Osteoblast (primary cell): ENCODE measurements around the gene EGLN3. TPM values are rescaled to one million over a fixed set of nuclear protein-coding genes. Genes with fewer than 3 reads are reported as not detected.

Experiments used
- DNase-seq: peaks from one replicate; pipeline ENCODE4 v3.0.0; 2011; ENCODE audit warnings: low spot score, mixed read lengths; ENCODE audit not compliant: insufficient read length; ENCODE audit errors: missing footprints
- H2AFZ ChIP-seq: 2 replicates; pipeline ENCODE4 v1.6.0; 2011; ENCODE audit warnings: mild to moderate bottlenecking, low read length
- H3K27ac ChIP-seq: 2 replicates; pipeline ENCODE4 v1.5.1; 2011; ENCODE audit warnings: mild to moderate bottlenecking, low read depth, low read length, moderate library complexity
- H3K27me3 ChIP-seq: 2 replicates; pipeline ENCODE4 v1.6.0; 2012; ENCODE audit warnings: mild to moderate bottlenecking, control low read depth, inconsistent platforms, low read length, moderate library complexity; ENCODE audit not compliant: insufficient read depth
- H3K36me3 ChIP-seq: 2 replicates; pipeline ENCODE4 v1.5.1; 2011; ENCODE audit warnings: mild to moderate bottlenecking, low read length, control low read depth, moderate library complexity; ENCODE audit not compliant: insufficient read depth
- H3K4me1 ChIP-seq: 2 replicates; pipeline ENCODE4 v1.5.1; 2011; ENCODE audit warnings: mild to moderate bottlenecking, low read length, control low read depth, moderate library complexity; ENCODE audit not compliant: insufficient read depth
- H3K4me2 ChIP-seq: 2 replicates; pipeline ENCODE4 v1.6.0; 2011; ENCODE audit warnings: mild to moderate bottlenecking, low read length; ENCODE audit not compliant: insufficient read depth
- H3K4me3 ChIP-seq: fragments of 200-600 bp; sonication (generic); 3 replicates; pipeline ENCODE4 v1.5.1; 2012; ENCODE audit warnings: mild to moderate bottlenecking, low read length, inconsistent platforms; ENCODE audit not compliant: insufficient read depth
- H3K79me2 ChIP-seq: 2 replicates; pipeline ENCODE4 v1.6.0; 2012; ENCODE audit warnings: mild to moderate bottlenecking, low read length, control low read depth, inconsistent platforms; ENCODE audit not compliant: insufficient read depth
- H3K9me3 ChIP-seq: 2 replicates; pipeline ENCODE4 v1.5.1; 2011; ENCODE audit warnings: low read depth, low read length, control low read depth
- H4K20me1 ChIP-seq: 2 replicates; pipeline ENCODE4 v1.6.0; 2012; ENCODE audit warnings: mild to moderate bottlenecking, low read length, control low read depth; ENCODE audit not compliant: insufficient read depth
- total RNA-seq: library from RNA; depleted of rRNA; stranded (reverse); fragments of >200 nt; gene quantifications from 2 replicates; pipeline ENCODE4 v1.2.3, GENCODE V29; 2012
- TF ChIP-seq, protein P1 (sequence below): IDR thresholded peaks from 2 replicates; pipeline ENCODE4 v1.5.1; 2011; ENCODE audit warnings: mild to moderate bottlenecking, low read depth, low read length, moderate library complexity; ENCODE audit errors: extremely low read depth

EGLN3 gene
- total RNA-seq, 1 donor, result under 0.01 TPM

DNA sequence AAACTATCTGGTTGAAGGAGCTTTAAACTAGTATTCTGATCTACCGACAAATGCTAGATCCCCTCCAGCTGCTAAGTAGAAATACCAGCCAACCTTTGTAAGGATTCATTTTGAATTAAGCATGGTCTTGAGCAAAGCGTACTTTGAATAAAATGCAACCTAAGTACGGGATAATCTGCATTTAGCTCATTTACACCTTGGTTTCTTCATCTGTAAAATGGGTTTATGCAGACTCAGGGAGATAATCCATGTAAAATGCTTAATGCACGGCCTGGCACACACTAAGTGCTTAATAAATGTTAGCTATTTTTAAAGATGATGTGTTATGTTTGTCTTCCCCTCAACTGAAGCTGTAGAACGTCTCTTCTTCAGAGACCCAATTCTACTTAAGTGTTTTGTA lies 15.9 kb downstream of the EGLN3 start:
- no peaks in the 10 kb centered on the region for H3K27me3 ChIP-seq
- H3K27ac ChIP-seq, result no peak overlapping the region
- H3K4me1 ChIP-seq, result no peaks in the 10 kb centered on the region
- DNase-seq, result no peak
- no peaks in the 10 kb centered on the region for H4K20me1 ChIP-seq
- no peaks in the 10 kb centered on the region for H3K79me2 ChIP-seq
- TF ChIP-seq, protein P1, sequence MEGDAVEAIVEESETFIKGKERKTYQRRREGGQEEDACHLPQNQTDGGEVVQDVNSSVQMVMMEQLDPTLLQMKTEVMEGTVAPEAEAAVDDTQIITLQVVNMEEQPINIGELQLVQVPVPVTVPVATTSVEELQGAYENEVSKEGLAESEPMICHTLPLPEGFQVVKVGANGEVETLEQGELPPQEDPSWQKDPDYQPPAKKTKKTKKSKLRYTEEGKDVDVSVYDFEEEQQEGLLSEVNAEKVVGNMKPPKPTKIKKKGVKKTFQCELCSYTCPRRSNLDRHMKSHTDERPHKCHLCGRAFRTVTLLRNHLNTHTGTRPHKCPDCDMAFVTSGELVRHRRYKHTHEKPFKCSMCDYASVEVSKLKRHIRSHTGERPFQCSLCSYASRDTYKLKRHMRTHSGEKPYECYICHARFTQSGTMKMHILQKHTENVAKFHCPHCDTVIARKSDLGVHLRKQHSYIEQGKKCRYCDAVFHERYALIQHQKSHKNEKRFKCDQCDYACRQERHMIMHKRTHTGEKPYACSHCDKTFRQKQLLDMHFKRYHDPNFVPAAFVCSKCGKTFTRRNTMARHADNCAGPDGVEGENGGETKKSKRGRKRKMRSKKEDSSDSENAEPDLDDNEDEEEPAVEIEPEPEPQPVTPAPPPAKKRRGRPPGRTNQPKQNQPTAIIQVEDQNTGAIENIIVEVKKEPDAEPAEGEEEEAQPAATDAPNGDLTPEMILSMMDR, result no peak
- H3K4me2 ChIP-seq, result no peak overlapping the region
- no peaks in the 10 kb centered on the region for H3K9me3 ChIP-seq
- H3K4me3 ChIP-seq, result no peak overlapping the region
- no peak overlapping the region for H2AFZ ChIP-seq
- H3K36me3 ChIP-seq, result no peaks in the 10 kb centered on the region

DNA sequence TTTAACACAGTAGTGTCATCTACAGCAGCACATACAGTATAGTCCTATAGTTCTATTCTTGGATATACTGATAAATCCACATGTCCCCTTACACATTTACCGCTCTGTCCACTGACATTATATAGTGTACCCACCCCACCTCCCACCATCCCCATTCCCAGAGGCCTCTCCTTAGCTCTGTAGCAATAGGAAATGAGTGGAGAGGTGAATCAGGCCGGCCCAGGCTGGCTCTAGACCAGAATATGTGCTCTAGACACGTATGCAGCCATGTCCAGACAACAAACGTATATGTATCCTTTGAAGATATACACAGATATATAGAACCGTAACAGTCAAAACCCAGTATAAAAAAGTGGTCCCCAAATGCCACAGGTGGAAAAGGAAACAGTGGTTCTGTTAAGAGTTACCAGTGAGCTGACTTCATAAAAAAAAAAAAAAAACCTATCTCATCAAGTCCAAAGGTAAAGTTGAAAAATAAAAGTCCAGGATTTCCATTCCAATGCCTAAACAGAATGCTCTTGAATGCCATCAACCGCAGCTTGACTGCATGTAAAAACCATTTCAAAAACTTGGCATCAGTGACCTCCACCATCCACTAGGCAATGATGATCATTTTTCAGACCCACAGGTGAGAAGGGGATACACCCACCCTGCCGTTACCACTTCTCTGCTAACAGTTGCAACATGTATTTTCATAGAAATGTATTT lies 16.7 kb downstream of the EGLN3 start:
- no peak overlapping the region for H3K4me2 ChIP-seq
- no peaks in the 10 kb centered on the region for H3K79me2 ChIP-seq
- TF ChIP-seq, protein P1, result no peak
- H3K36me3 ChIP-seq, result no peaks in the 10 kb centered on the region
- no peak overlapping the region for H2AFZ ChIP-seq
- H3K9me3 ChIP-seq, result no peaks in the 10 kb centered on the region
- no peaks in the 10 kb centered on the region for H3K4me1 ChIP-seq
- H3K27ac ChIP-seq, result no peak overlapping the region
- no peaks in the 10 kb centered on the region for H3K27me3 ChIP-seq
- no peak for DNase-seq
- H3K4me3 ChIP-seq, result no peak overlapping the region
- H4K20me1 ChIP-seq, result no peaks in the 10 kb centered on the region

DNA sequence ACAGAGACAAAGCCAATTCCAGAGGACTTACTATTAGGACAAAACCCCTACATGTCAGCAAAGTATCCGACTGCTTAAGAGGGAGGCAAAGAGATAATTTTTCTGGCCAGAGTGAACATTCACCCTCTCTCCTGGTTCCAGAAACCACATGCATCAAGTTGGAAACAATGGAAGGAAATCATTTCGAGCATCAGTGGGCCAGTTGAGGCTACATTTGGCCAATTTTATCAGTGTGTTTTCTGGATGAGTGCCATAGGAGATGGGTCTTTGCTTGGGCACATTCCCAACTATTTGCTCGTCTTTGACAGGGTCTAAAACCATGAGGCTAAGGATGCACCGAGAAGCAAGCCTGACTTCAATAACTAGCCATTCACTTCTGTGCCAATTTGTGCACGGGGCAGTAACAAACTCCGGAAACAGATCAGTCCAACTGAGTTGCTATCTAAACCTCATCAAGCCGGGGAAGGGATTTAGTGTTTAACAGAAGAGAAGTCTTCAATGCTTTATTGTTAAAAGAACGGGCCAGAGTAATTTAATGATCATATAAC lies 17.4 kb downstream of the EGLN3 start:
- DNase-seq, result no peak
- Histone ChIP-seq H2AFZ (no peak overlapping the region), H3K27me3 (no peaks in the 10 kb centered on the region), H3K79me2 (no peaks in the 10 kb centered on the region), H4K20me1 (no peaks in the 10 kb centered on the region), H3K4me3 (no peak overlapping the region), H3K27ac (no peak overlapping the region), H3K9me3 (no peaks in the 10 kb centered on the region), H3K4me1 (no peaks in the 10 kb centered on the region), H3K4me2 (no peak overlapping the region), H3K36me3 (no peaks in the 10 kb centered on the region)
- TF ChIP-seq, protein P1, result no peak

DNA sequence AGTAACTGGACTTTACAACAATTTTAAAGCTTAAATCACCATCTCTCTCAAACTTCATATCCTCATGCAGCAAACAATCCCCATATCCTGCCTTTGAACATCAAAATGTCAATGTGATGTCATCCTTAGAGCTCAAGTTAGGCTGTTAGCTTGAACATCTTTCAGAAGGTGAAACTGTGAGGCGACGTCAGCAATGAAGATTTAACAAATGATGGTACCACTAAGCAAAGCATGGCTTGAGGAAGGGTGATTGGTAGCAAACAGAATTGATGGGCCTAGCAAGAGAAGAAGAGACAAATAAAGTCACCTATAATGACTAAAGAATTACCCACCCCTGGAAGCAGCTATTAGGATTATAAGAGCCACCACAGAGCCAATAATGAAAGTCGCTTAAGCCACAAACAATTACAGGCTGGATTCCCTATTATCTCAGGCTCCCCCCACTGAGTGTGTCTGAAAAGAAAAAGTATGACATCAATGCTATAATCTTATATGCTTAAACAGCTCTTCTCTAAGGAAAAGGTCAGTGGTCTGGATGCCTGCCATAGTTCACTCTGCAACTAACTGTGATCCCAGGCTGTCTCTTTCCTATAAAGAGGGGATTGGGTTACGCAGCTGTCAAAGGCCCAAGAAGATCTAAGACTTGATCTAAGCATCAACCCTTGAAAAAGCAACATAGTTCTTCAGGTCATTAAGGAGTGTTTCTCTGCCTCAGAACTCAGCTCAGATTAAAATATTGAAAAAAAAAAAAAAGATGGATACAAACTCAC lies 18.1 kb downstream of the EGLN3 start:
- DNase-seq, result no peak
- no peaks in the 10 kb centered on the region for H3K9me3 ChIP-seq
- no peak overlapping the region for H3K4me3 ChIP-seq
- H3K4me2 ChIP-seq, result no peak overlapping the region
- no peaks in the 10 kb centered on the region for H3K27me3 ChIP-seq
- no peak overlapping the region for H2AFZ ChIP-seq
- no peaks in the 10 kb centered on the region for H3K36me3 ChIP-seq
- no peaks in the 10 kb centered on the region for H3K79me2 ChIP-seq
- H4K20me1 ChIP-seq, result no peaks in the 10 kb centered on the region
- no peaks in the 10 kb centered on the region for H3K4me1 ChIP-seq
- H3K27ac ChIP-seq, result no peak overlapping the region
- TF ChIP-seq, protein P1, result no peak
